Testis (tissue), 3 donors: ENCODE data around the gene LYRM7. TPM values are rescaled to one million over a fixed set of nuclear protein-coding genes. Genes with fewer than 3 reads are reported as not detected.

ENCODE experiments used
- DNase-seq: peaks from one replicate; pipeline ENCODE4 v3.0.0-alpha.2; 2019
- H3K27ac ChIP-seq, 2 donors: fragments of 200-600 bp; sonication (generic); one replicate each; pipeline ENCODE4 v1.5.1; 2019
- H3K27me3 ChIP-seq: fragments of 200-600 bp; sonication (generic); one replicate; pipeline ENCODE4 v1.5.1; 2019
- H3K36me3 ChIP-seq: fragments of 200-600 bp; sonication (generic); one replicate; pipeline ENCODE4 v1.5.1; 2017; ENCODE audit warnings: low read depth; ENCODE audit errors: missing control alignments
- H3K4me1 ChIP-seq: fragments of 200-600 bp; sonication (generic); one replicate; pipeline ENCODE4 v1.5.1; 2019
- H3K4me3 ChIP-seq, 2 donors: fragments of 200-600 bp; sonication (generic); one replicate each; pipeline ENCODE4 v1.5.1; 2017 to 2019
- H3K9me3 ChIP-seq: fragments of 200-600 bp; sonication (generic); one replicate; pipeline ENCODE4 v1.5.1; 2017
- POLR2A ChIP-seq: fragments of 450-650 bp; IDR thresholded peaks from one replicate; pipeline ENCODE4 v1.6.1; 2017; ENCODE audit warnings: antibody characterized with exemption, mild to moderate bottlenecking, moderate library complexity
- WGBS, 2 donors: methylation state at CpG; one replicate each; pipeline ENCODE4 v1.1.5; 2018; 5-methylcytosine and 5-hydroxymethylcytosine counted together
- intact Hi-C: fragments of 100-400 bp; cut with DNase I; formaldehyde crosslinking; loops from one replicate; pipeline ENCODE4 v1.15.1; 2023; ENCODE audit warnings: low total_unique reads
- polyA plus RNA-seq: library from polyadenylated mRNA; stranded (reverse); fragments of 350-450 nt; fragmentation: Illumina TruSeq; extraction: RNeasy Lipid Tissue Mini Kit (QIAGEN cat#74804); gene quantifications from one replicate; pipeline ENCODE4 v1.2.3, GENCODE V29; 2014; ENCODE audit warnings: low read depth, low replicate concordance; ENCODE audit not compliant: insufficient read depth
- total RNA-seq, 2 donors: library from RNA; depleted of rRNA; stranded (reverse); fragments of >200 nt; gene quantifications; one replicate each; pipeline ENCODE4 v1.2.3, GENCODE V29; 2016
- TF ChIP-seq, protein P1 (sequence below), 3 experiments: fragments of 450-650 bp in 2 of 3; fragments of 200-600 bp in 1 of 3; sonication (generic) in 1 of 3; IDR thresholded peaks; one replicate each; pipeline ENCODE4 v1.5.1; 2016 to 2019; ENCODE audit warnings: antibody characterized with exemption in 3 of 3, mild to moderate bottlenecking in 2 of 3, moderate library complexity in 1 of 3

Gene LYRM7
- total and polyA plus RNA-seq, 3 donors from 2014 or later: 12.1 to 14.4 (median 13.2) TPM

DNA sequence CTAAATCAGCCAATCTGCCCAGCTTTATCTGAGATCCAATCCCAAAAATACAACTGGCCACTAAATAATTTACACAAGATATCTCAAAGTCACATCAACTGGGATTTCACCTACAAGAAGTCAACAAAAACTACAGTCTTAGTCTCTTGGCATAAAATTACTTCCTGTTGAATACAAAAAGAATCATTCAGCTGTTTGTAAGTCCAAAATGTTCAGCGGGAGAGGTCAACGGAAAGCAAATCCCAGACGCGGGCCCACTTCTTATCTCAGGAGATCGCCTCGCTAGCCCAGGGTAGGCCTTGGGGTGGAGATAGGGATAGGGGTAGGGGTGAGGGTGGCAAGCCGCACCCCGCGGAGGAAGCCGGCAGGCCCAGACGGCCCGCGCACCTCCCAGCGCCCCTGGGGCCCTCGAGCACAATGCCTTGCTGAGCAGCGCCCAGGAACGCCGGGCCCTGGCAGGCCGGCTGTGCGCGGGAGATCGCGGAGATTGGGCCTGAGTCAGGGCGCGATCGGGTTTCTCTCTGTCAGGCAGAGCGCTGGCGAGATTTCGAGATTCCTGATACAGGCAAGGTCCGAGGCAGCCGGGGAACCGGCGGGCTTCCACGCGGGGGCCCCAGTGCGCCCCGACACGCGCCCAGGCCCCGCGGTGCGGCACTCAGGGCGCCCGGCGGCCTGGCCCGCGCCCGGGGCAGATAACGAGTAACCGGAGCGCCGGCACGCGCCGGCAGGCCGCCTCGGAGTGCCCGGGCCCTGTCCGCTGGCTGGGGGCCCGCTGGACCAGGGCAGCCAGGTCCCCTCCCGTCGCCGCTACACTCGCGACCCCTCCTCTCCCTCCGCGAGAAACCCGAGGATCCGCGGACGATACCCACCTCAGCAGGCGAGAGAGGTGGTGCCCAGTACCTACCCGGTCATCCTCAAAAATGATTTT lies 6.3 kb upstream of the LYRM7 start:
- Histone ChIP-seq H3K36me3 (no peaks in the 10 kb centered on the region), H3K27me3 (no peaks in the 10 kb centered on the region), H3K27ac (peak overlapping the region; percentile 75 to 93), H3K4me1 (peaks cover 3% of the 10 kb centered on the region), H3K4me3 (peak overlapping the region; percentile 79 to 86), H3K9me3 (no peaks in the 10 kb centered on the region)
- 0% methylated on average over 8 to 30 of the region's 73 CpGs for WGBS, 2 donors
- intact Hi-C loops: loop anchor here (10.0 kb wide), 1 partner anchor 100 kb away; the partner anchor contains the start of gene CDC42SE2
- TF ChIP-seq, protein P1, sequence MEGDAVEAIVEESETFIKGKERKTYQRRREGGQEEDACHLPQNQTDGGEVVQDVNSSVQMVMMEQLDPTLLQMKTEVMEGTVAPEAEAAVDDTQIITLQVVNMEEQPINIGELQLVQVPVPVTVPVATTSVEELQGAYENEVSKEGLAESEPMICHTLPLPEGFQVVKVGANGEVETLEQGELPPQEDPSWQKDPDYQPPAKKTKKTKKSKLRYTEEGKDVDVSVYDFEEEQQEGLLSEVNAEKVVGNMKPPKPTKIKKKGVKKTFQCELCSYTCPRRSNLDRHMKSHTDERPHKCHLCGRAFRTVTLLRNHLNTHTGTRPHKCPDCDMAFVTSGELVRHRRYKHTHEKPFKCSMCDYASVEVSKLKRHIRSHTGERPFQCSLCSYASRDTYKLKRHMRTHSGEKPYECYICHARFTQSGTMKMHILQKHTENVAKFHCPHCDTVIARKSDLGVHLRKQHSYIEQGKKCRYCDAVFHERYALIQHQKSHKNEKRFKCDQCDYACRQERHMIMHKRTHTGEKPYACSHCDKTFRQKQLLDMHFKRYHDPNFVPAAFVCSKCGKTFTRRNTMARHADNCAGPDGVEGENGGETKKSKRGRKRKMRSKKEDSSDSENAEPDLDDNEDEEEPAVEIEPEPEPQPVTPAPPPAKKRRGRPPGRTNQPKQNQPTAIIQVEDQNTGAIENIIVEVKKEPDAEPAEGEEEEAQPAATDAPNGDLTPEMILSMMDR (IDR thresholded peaks at IDR 0.05): no peak
- TF ChIP-seq POLR2A: no peak
- peak; percentile 75 for DNase-seq

DNA sequence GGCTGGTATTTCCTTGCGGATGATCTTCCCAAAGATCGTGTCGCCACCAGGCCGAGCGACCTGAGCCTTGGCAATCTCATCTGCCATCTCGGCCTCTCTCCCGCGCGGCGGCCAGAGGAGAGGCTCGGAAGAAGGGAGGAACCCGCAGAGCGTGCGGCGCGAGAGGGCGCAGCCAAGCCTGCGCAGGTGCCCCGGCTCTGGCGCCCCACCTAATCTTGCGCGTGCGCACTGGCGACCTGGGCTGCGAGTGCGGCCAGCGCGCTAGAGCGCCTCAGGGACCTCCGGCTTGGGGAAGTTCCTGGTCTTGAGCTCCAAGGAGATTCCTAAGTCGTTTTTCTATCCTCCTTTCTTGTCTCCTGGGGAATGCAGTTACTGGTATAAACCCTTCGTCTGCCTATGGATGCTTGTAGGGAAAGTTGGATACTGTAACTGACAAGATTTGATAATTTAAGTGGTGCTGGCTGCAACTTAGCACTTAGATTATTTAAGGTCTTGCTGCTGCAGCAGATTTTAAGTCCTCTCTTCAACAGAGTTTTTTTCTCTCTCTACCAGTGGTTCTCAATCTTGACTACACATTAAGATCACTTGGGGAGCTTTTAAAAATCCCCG lies 5.5 kb upstream of the LYRM7 start, which contains the start of gene HINT1:
HINT1 (minus strand) TSS at position 138 of the 609 bp plus-strand sequence; CDS start at position 87, 51 bp downstream.
- Histone ChIP-seq H3K4me3 (peak within 1 kb of the TSS; percentile 79 to 86), H3K36me3 (no peaks in the 10 kb centered on the region), H3K27ac (peak within 1 kb of the TSS; percentile 75 to 93), H3K9me3 (no peaks in the 10 kb centered on the region), H3K4me1 (peaks cover 8% of the 10 kb centered on the region), H3K27me3 (no peaks in the 10 kb centered on the region)
- TF ChIP-seq POLR2A: peak; percentile 31
- TF ChIP-seq, protein P1 (IDR thresholded peaks at IDR 0.05): peak in 2 of 3 experiments; percentile 0 to 24
- peak; percentile 92 for DNase-seq
- intact Hi-C loops: loop anchor here (10.0 kb wide), 1 partner anchor 100 kb away; the partner anchor contains the start of gene CDC42SE2
- WGBS, 2 donors: 0% methylated on average over 30 to 31 of the region's 33 CpGs

DNA sequence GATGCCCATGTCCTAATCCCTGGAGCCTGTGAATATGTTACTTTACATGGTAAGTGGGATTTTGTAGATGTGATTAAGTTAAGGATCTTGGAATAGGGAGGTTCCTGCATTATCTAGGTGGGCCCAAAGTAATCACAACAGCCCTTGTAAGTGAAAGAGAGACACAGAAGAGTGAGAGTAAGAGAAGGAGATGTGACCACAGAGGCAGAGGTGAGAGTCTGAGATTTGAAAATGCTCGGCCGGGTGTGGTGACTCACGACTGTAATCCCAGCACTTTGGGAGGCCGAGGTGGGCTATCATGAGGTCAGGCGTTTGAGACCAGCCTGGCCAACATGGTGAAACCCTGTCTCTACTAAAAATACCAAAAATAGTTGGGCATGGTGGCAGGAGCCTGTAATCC lies 3.1 kb upstream of the LYRM7 start:
- Histone ChIP-seq H3K27me3 (no peaks in the 10 kb centered on the region), H3K4me3 (no peak overlapping the region), H3K36me3 (no peaks in the 10 kb centered on the region), H3K4me1 (peaks cover 13% of the 10 kb centered on the region), H3K9me3 (no peaks in the 10 kb centered on the region), H3K27ac (no peak overlapping the region)
- WGBS, 2 donors: 71 to 83% methylated on average over 5 of the region's 5 CpGs
- intact Hi-C loops: loop anchor here (10.0 kb wide), 1 partner anchor 97 kb away; the partner anchor contains the start of gene CDC42SE2
- TF ChIP-seq, protein P1 (IDR thresholded peaks at IDR 0.05): no peak
- no peak for TF ChIP-seq POLR2A
- DNase-seq: no peak

DNA sequence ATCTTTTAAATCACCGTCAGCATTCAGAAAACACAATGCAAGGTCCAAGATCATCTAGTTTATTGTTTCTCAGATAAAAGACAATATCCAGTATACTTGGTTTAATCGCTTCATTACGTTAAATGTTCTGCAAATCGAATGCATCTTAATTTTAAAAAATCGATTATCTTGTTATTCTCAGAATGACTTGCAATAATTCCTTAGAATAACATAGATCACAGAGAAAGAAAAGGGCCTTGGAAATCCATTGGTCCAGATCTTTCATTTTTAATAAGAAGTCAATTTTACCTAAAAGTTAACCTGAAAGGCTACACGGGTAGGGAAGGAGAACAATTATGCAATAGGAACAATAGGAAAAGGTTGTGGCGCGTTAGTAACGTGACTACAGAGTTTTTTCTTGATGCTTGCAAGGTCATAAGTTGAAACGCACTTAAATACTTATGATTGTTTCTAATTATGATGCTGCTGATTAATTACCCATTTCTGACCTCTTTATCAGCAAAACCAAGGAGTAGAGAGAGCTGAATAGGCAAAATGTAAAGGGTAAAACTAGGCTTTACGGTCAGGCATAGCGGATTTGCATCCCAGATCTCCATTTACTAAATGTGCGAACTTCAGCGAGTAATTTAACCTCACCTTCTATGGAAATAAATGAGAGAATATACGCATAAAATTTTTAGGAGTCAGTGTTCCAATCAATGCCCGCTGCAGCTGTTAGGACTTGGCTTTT lies 769 bp upstream of the LYRM7 start:
- Histone ChIP-seq H3K4me3 (peak overlapping the region; percentile 70 to 78), H3K4me1 (peaks cover 13% of the 10 kb centered on the region), H3K27ac (peak overlapping the region; percentile 82 to 84), H3K27me3 (no peaks in the 10 kb centered on the region), H3K36me3 (no peaks in the 10 kb centered on the region), H3K9me3 (no peaks in the 10 kb centered on the region)
- DNase-seq: no peak
- TF ChIP-seq, protein P1 (IDR thresholded peaks at IDR 0.05): no peak
- TF ChIP-seq POLR2A: no peak
- intact Hi-C loops: loop anchor here (10.0 kb wide), 1 partner anchor 95 kb away; the partner anchor contains the start of gene CDC42SE2
- WGBS, 2 donors: 27 to 29% methylated on average over 16 of the region's 16 CpGs
